ENCODE data around the gene FRMD3.

DNA sequence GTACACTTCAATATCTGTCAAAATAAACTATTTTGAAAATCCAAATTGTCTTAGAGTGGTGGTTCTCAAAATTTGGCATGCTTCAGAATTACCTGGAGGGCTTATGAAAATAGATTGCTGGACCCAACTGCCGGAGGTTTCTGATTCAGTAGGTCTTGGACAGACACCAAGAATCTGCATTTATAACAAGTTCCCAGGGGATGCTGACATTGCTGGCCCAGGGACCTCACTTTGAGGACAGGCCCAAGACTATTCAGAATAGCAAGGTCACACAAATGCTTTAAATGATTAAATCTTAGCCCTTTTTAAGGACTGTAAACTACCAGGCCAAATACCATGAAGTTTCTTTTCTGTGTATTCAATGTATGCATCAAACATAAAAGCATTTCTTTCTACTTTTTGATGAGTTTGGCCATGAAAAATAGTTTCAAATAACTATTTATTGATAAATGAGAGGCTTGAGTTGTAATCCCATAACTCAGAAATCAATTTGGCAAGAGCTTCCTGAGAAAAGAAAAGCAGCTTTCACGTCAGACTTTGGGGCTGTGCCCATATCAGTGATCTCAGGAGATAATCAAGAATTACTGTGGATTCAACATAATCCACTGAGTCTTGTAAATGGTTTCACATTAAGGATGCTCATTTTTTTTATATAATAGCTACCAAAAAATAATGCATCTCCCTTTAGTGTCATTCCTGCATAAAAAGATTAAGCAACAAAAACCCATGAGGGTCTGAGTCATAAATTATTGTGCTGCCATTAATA is 191.4 kb downstream of the FRMD3 start:
- TF ChIP-seq, protein P1, sequence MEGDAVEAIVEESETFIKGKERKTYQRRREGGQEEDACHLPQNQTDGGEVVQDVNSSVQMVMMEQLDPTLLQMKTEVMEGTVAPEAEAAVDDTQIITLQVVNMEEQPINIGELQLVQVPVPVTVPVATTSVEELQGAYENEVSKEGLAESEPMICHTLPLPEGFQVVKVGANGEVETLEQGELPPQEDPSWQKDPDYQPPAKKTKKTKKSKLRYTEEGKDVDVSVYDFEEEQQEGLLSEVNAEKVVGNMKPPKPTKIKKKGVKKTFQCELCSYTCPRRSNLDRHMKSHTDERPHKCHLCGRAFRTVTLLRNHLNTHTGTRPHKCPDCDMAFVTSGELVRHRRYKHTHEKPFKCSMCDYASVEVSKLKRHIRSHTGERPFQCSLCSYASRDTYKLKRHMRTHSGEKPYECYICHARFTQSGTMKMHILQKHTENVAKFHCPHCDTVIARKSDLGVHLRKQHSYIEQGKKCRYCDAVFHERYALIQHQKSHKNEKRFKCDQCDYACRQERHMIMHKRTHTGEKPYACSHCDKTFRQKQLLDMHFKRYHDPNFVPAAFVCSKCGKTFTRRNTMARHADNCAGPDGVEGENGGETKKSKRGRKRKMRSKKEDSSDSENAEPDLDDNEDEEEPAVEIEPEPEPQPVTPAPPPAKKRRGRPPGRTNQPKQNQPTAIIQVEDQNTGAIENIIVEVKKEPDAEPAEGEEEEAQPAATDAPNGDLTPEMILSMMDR (IDR thresholded peaks at IDR 0.05) = no peak
- TF ChIP-seq POLR2AphosphoS5 (IDR thresholded peaks at IDR 0.05) (no peak), POLR2A (IDR thresholded peaks at IDR 0.05) (no peak)
